ENCODE data around the gene STX11.
"Not testable (repeated sequence)": the region's sequence is repeated elsewhere in the genome, so short reads cannot be mapped to it uniquely, and the experiment has no call there.

STX11 gene

GRCh38 chr6:144177726-144178125 is 27.4 kb downstream of the STX11 start:
- H4K20me1 ChIP-seq (ENCODE audit: insufficient read depth, low read length), result no peaks in the 10 kb centered on the region
- H3K4me3 ChIP-seq (ENCODE audit: low read depth in 1 of 2, low read length in 2 of 2), result no peak overlapping the region
- no peak for ATAC-seq (ENCODE audit: insufficient read depth, low read depth)
- no peaks in the 10 kb centered on the region for H3K9me3 ChIP-seq (ENCODE audit: insufficient read depth, low read length, severe bottlenecking)
- no peak overlapping the region for H3K27ac ChIP-seq (ENCODE audit: low read length)
- DNase-seq, result no peak
- no peaks in the 10 kb centered on the region for H3K27me3 ChIP-seq (ENCODE audit: insufficient read depth, low read length, poor library complexity)
- no peaks in the 10 kb centered on the region for H3K4me1 ChIP-seq (ENCODE audit: insufficient read depth, low read length)
- TF ChIP-seq CTCF (IDR thresholded peaks at IDR 0.05; ENCODE audit: borderline replicate concordance, extremely low read depth, low read length, poor library complexity, severe bottlenecking) (no peak), EZH2 (IDR thresholded peaks at IDR 0.05; ENCODE audit: borderline replicate concordance, low read depth, low read length, severe bottlenecking) (no peak)
- H2AFZ ChIP-seq (ENCODE audit: low read depth, low read length), result no peak overlapping the region
- H3K9ac ChIP-seq (ENCODE audit: low read depth, low read length), result no peak overlapping the region
- no peaks in the 10 kb centered on the region for H3K79me2 ChIP-seq (ENCODE audit: insufficient read depth, low read length)
- H3K36me3 ChIP-seq (ENCODE audit: insufficient read depth, low read length), result no peaks in the 10 kb centered on the region
- no peak overlapping the region for H3K4me2 ChIP-seq (ENCODE audit: insufficient read depth, low read length)

- Histone ChIP-seq H3K9me3 (ENCODE audit: insufficient read depth, low read length, severe bottlenecking) (no peaks in the 10 kb centered on the region), H4K20me1 (ENCODE audit: insufficient read depth, low read length) (no peaks in the 10 kb centered on the region), H3K36me3 (ENCODE audit: insufficient read depth, low read length) (no peaks in the 10 kb centered on the region), H3K4me1 (ENCODE audit: insufficient read depth, low read length) (no peaks in the 10 kb centered on the region), H3K27ac (ENCODE audit: low read length) (no peak overlapping the region), H3K4me3 (ENCODE audit: low read depth in 1 of 2, low read length in 2 of 2) (no peak overlapping the region), H2AFZ (ENCODE audit: low read depth, low read length) (no peak overlapping the region), H3K79me2 (ENCODE audit: insufficient read depth, low read length) (no peaks in the 10 kb centered on the region), H3K27me3 (ENCODE audit: insufficient read depth, low read length, poor library complexity) (no peaks in the 10 kb centered on the region), H3K4me2 (ENCODE audit: insufficient read depth, low read length) (no peak overlapping the region), H3K9ac (ENCODE audit: low read depth, low read length) (no peak overlapping the region)
- TF ChIP-seq CTCF (IDR thresholded peaks at IDR 0.05; ENCODE audit: borderline replicate concordance, extremely low read depth, low read length, poor library complexity, severe bottlenecking) (no peak), EZH2 (IDR thresholded peaks at IDR 0.05; ENCODE audit: borderline replicate concordance, low read depth, low read length, severe bottlenecking) (no peak)
- ATAC-seq (ENCODE audit: insufficient read depth, low read depth), result no peak
- no peak for DNase-seq
These were observed 28.0 kb downstream of the STX11 start for GRCh38 chr6:144178323-144178722.

GRCh38 chr6:144179237-144179636 is 28.9 kb downstream of the STX11 start:
- DNase-seq, result no peak
- TF ChIP-seq CTCF (IDR thresholded peaks at IDR 0.05; ENCODE audit: borderline replicate concordance, extremely low read depth, low read length, poor library complexity, severe bottlenecking), result no peak
- TF ChIP-seq EZH2 (IDR thresholded peaks at IDR 0.05; ENCODE audit: borderline replicate concordance, low read depth, low read length, severe bottlenecking), result no peak
- Histone ChIP-seq H3K27ac (ENCODE audit: low read length) (no peak overlapping the region), H4K20me1 (ENCODE audit: insufficient read depth, low read length) (no peaks in the 10 kb centered on the region), H2AFZ (ENCODE audit: low read depth, low read length) (no peak overlapping the region), H3K4me3 (ENCODE audit: low read depth in 1 of 2, low read length in 2 of 2) (no peak overlapping the region), H3K4me1 (ENCODE audit: insufficient read depth, low read length) (no peaks in the 10 kb centered on the region), H3K27me3 (ENCODE audit: insufficient read depth, low read length, poor library complexity) (no peaks in the 10 kb centered on the region), H3K79me2 (ENCODE audit: insufficient read depth, low read length) (no peaks in the 10 kb centered on the region), H3K36me3 (ENCODE audit: insufficient read depth, low read length) (no peaks in the 10 kb centered on the region), H3K9me3 (ENCODE audit: insufficient read depth, low read length, severe bottlenecking) (no peaks in the 10 kb centered on the region), H3K4me2 (ENCODE audit: insufficient read depth, low read length) (no peak overlapping the region), H3K9ac (ENCODE audit: low read depth, low read length) (no peak overlapping the region)
- ATAC-seq (ENCODE audit: insufficient read depth, low read depth), result no peak

GRCh38 chr6:144179828-144180227 is 29.5 kb downstream of the STX11 start:
- no peak overlapping the region for H3K27ac ChIP-seq (ENCODE audit: low read length)
- ATAC-seq (ENCODE audit: insufficient read depth, low read depth), result no peak
- DNase-seq, result no peak
- no peak overlapping the region for H3K4me3 ChIP-seq (ENCODE audit: low read depth in 1 of 2, low read length in 2 of 2)
- no peak overlapping the region for H3K4me2 ChIP-seq (ENCODE audit: insufficient read depth, low read length)
- no peaks in the 10 kb centered on the region for H3K79me2 ChIP-seq (ENCODE audit: insufficient read depth, low read length)
- no peaks in the 10 kb centered on the region for H3K4me1 ChIP-seq (ENCODE audit: insufficient read depth, low read length)
- no peaks in the 10 kb centered on the region for H3K36me3 ChIP-seq (ENCODE audit: insufficient read depth, low read length)
- no peaks in the 10 kb centered on the region for H3K9me3 ChIP-seq (ENCODE audit: insufficient read depth, low read length, severe bottlenecking)
- no peak overlapping the region for H2AFZ ChIP-seq (ENCODE audit: low read depth, low read length)
- TF ChIP-seq EZH2 (IDR thresholded peaks at IDR 0.05; ENCODE audit: borderline replicate concordance, low read depth, low read length, severe bottlenecking) (no peak), CTCF (IDR thresholded peaks at IDR 0.05; ENCODE audit: borderline replicate concordance, extremely low read depth, low read length, poor library complexity, severe bottlenecking) (no peak)
- no peaks in the 10 kb centered on the region for H3K27me3 ChIP-seq (ENCODE audit: insufficient read depth, low read length, poor library complexity)
- no peaks in the 10 kb centered on the region for H4K20me1 ChIP-seq (ENCODE audit: insufficient read depth, low read length)
- no peak overlapping the region for H3K9ac ChIP-seq (ENCODE audit: low read depth, low read length)

- H3K9ac ChIP-seq (ENCODE audit: low read depth, low read length); H3K36me3 ChIP-seq (ENCODE audit: insufficient read depth, low read length); H3K9me3 ChIP-seq (ENCODE audit: insufficient read depth, low read length, severe bottlenecking); H2AFZ ChIP-seq (ENCODE audit: low read depth, low read length); H3K79me2 ChIP-seq (ENCODE audit: insufficient read depth, low read length); DNase-seq; H3K4me2 ChIP-seq (ENCODE audit: insufficient read depth, low read length); H3K27ac ChIP-seq (ENCODE audit: low read length); H3K4me1 ChIP-seq (ENCODE audit: insufficient read depth, low read length); ATAC-seq (ENCODE audit: insufficient read depth, low read depth); H3K4me3 ChIP-seq (ENCODE audit: low read depth in 1 of 2, low read length in 2 of 2); H4K20me1 ChIP-seq (ENCODE audit: insufficient read depth, low read length); H3K27me3 ChIP-seq (ENCODE audit: insufficient read depth, low read length, poor library complexity): not testable (repeated sequence)
These were observed 30.0 kb downstream of the STX11 start for GRCh38 chr6:144180354-144180753.

All from DND-41 (cell line).